Activated naive CD4-positive, alpha-beta T cell treated with anti-CD3 and anti-CD28 coated beads, Interleukin-2, amount 50 U/mL, for 72 hours (primary cell): ENCODE data around the gene XXYLT1. TPM values are rescaled to one million over a fixed set of nuclear protein-coding genes. Genes with fewer than 3 reads are reported as not detected.

Experiments used
- ATAC-seq, 2 donors: fragments of 150-1000 bp; cut with Tn5 transposase; 2 replicates each; pipeline ENCODE4 v1.10.0; 2021; ENCODE audit warnings: mild to moderate bottlenecking in 2 of 2, moderate library complexity in 2 of 2
- DNase-seq, 2 donors: peaks; one replicate each; pipeline ENCODE4 v3.0.0; 2021 to 2022; ENCODE audit warnings: low spot score in 2 of 2
- H3K27ac Mint-ChIP-seq, 2 donors: one replicate each; pipeline ENCODE4 v1.8.0; 2022; ENCODE audit warnings: mild to moderate bottlenecking in 2 of 2, mixed read lengths in 2 of 2
- H3K36me3 Mint-ChIP-seq, 2 donors: one replicate each; pipeline ENCODE4 v1.8.0; 2022; ENCODE audit warnings: mixed read lengths in 2 of 2
- H3K9me3 Mint-ChIP-seq, 2 donors: one replicate each; pipeline ENCODE4 v1.8.0; 2022; ENCODE audit warnings: mixed read lengths in 2 of 2
- total RNA-seq, 2 donors: library from RNA; stranded (reverse); gene quantifications; one replicate each; pipeline ENCODE4 v1.2.3, GENCODE V29; 2022

Gene XXYLT1
- total RNA-seq, 2 donors from 2014 or later = 3.4 to 6.1 TPM

DNA sequence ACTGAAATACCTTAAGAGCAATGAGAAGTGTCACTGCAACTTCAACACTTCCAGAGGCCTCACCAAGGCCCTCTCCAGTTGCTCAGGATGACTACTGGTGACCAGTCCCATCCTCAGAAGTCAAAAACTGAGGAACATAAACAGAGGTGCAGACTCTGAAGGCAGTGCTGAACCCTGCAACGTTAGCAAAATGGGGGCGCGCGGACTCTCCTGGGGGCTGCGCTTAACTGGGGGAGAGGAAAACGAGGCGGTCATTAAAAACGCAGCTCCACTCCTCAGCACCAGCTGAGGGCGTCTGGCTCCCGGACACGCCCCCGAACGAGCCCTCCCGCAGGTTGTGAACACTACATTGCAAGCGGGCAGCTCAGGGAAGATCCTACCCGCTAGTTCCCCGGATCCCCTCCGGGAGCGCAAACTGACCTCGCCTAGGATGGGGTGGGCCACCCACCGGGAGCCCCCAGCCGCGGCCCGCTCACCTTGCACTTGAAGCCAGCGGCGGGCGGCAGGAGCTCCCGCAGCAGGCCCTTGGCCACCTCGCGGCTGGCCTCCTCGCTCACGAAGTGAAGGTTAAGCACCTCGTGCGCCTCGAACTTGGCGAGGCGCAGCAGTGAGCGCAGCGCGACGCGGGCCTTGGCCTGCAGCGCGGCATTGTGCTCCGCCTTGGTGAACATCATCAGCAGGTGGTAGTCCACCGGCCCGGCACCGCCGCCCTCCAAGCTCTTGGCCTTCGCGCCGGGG is 711 bp downstream of the XXYLT1 start:
- Mint-ChIP-seq H3K27ac (peak overlapping the region in 1 of 2 donors; percentile 79), H3K9me3 (no peaks in the 10 kb centered on the region), H3K36me3 (no peaks in the 10 kb centered on the region)
- ATAC-seq = peak; percentile 2 to 23
- peak in 1 of 2 donors; percentile 47 for DNase-seq

DNA sequence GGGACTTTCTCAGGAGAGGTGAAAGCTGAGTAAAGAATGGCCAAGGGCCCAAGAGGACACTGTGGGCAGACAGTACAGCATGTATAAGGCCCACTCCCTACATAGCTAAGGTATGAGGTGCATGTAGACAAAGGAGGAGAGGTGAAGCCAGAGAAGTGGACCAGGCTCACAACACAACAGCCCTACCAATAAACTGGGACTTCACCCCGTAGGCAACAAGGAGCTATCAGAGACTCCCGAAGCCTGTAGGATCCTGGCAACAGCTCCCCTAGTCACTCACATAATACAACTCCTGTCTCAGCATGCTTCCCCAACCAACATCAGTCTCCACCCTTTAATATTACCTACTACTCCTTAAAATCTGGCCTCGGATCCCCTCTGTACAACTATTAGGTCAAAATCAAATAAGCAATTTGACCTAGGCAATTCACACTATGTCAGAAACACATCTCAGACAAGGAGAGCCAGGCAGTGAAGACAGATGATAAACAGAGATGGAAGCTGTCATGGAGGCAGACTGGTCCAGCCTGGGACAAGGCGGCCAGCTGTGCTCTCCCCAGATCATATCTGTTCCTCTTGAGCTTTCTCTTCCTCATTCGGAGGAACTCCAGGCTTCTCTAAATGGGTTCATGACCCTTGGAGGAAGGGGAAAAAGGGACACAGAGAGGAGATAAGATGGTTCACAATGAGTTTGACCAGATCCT is 1.4 kb downstream of the XXYLT1 start:
- no peaks in the 10 kb centered on the region for H3K36me3 Mint-ChIP-seq
- no peak for ATAC-seq
- H3K27ac Mint-ChIP-seq = peak overlapping the region in 1 of 2 donors; percentile 46
- no peak for DNase-seq
- no peaks in the 10 kb centered on the region for H3K9me3 Mint-ChIP-seq

DNA sequence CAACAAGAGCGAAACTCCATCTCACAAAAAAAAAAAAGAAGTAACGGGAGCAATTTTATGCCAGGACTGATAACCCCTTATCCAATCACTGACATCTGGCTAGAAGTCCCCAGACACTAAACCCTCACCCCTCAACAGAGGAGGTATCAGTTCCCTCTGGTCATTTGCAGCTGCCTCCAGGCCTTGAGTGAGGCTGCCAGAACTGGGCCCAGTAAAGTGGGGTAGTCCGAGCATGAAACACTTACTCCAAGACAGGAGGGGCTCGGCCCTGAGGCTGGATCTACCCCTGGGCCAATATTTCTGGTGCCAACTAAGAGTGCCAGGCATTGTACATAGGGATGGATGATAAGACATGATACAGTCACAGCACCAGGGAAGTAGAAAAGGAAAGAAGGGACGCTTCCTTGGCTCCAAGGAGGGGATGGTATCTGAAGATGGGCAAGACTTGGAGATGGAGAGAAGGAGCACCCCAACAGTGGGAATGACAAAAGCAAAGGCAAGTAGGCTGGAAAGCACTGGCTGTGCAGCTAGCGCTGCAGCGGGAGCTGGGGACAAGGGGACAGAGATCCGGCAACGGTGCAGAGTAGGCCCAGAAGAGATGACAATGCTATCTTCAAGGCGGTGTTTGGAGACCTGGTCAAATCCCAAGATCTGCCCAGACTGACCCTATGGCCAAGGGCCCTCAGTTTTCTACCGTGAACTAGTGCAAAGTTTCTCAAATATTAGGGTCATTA is 2.2 kb downstream of the XXYLT1 start:
- Mint-ChIP-seq H3K36me3 (no peaks in the 10 kb centered on the region), H3K27ac (peak overlapping the region in 1 of 2 donors; percentile 52), H3K9me3 (no peaks in the 10 kb centered on the region)
- DNase-seq = no peak
- no peak for ATAC-seq

DNA sequence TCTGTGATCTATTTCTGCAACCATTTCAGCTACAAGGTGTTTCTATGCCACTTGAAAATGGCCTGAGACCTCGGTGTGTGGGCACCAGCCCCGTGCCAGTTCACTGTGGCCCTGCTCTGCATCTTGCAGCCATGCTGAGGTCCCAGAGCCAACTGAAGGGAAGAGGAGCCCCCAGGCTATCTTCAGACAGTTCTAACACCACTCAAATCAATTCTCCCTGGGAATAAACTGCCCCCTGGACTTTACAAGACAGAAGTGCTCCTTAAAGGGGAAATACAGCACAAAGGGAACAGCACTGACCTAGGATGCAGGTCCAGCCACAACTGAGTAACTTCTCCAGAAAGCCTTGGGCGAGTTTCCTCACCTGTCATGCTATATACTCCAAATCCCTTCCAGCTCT is 3.9 kb downstream of the XXYLT1 start:
- no peaks in the 10 kb centered on the region for H3K9me3 Mint-ChIP-seq
- ATAC-seq (no peak), DNase-seq (no peak)
- H3K36me3 Mint-ChIP-seq = no peaks in the 10 kb centered on the region
- H3K27ac Mint-ChIP-seq = no peak overlapping the region

DNA sequence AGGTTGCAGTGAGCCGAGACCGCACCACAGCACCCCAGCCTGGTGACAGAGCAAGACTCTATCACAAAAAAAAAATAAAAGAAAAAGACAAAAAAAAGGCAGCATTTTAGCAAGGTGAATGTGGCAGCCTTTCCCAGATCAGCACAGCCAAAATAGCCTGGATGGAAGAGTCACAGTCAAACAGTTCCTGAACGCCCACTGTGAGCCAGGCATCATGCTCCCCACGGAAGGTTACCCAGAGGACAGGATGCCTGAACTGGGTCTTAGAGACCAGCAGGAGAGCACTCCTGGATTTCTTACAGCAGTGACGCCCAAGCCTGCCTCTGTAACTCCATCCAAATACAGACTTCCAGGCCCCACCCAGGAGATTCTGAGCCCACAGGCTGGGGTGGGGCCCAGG is 4.5 kb downstream of the XXYLT1 start:
- no peak for DNase-seq
- Mint-ChIP-seq H3K9me3 (no peaks in the 10 kb centered on the region), H3K27ac (no peak overlapping the region)

DNA sequence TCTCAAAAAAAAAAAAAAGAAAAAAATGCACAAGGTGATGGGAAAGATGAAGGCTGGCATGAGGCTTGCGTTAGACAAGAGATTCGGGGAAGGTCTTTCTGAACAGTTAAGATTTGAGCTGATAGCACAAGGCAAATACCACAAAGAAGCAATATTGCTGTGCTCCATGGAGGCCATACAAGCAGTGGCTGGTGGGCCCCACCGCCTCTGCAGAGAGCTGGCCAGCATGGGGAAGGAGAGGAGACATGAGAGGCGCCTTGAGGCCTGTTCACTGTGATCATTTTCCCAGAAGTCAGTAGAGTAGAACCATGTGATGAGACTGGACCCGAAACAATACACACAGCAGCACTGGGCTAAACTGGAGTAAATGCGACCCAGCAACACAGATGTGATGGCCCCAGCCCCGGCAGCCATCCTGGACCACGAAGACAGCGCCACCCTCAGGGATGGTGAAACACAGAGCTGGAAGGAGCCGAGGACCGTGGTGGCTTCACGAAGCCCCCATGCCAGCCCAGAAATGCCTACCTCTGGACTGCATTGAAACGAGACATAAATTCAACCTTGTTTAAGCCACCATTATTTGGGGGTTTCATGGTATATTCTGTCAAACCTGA is 5.5 kb downstream of the XXYLT1 start:
- Mint-ChIP-seq H3K27ac (peak overlapping the region in 1 of 2 donors; percentile 35), H3K36me3 (no peaks in the 10 kb centered on the region), H3K9me3 (no peaks in the 10 kb centered on the region)
- DNase-seq (no peak), ATAC-seq (no peak)

More for the DNA sequence above, 4.5 kb downstream of the XXYLT1 start:
- no peak for ATAC-seq
- H3K36me3 Mint-ChIP-seq = no peaks in the 10 kb centered on the region

DNA sequence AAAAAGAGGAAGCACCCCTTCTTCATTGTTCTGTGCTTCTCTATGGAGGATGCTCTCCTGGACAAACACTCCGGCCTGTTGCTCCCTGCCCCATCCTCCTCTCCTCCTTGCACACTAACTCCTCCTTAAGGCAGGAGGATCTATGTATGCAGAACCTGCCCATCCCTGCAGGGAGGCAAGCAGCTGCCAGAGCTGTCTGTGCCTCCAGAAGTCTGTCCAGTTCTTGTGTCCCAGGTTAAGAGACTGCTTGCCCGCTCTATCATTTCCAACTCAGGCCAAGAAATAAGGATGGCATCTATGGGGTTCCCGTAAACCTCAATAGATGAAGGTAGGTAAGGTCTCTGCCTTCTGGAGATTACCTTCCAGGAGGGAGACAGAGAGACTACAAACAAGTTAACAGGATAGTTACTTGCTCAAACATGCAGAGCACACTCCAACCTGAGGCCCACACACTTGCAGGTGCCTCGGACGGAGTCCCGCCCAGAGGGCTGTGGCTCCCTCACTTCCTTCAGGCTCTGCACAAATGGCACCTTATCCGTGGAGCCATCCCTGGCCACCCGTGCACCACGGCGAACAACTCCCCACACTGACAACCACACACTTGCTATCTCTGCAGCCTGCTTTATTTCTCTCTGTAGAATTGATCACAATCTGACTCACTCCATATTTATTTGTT is 6.9 kb downstream of the XXYLT1 start:
- ATAC-seq (no peak), DNase-seq (no peak)
- H3K27ac Mint-ChIP-seq = no peak overlapping the region
- H3K9me3 Mint-ChIP-seq = no peaks in the 10 kb centered on the region
- no peaks in the 10 kb centered on the region for H3K36me3 Mint-ChIP-seq

DNA sequence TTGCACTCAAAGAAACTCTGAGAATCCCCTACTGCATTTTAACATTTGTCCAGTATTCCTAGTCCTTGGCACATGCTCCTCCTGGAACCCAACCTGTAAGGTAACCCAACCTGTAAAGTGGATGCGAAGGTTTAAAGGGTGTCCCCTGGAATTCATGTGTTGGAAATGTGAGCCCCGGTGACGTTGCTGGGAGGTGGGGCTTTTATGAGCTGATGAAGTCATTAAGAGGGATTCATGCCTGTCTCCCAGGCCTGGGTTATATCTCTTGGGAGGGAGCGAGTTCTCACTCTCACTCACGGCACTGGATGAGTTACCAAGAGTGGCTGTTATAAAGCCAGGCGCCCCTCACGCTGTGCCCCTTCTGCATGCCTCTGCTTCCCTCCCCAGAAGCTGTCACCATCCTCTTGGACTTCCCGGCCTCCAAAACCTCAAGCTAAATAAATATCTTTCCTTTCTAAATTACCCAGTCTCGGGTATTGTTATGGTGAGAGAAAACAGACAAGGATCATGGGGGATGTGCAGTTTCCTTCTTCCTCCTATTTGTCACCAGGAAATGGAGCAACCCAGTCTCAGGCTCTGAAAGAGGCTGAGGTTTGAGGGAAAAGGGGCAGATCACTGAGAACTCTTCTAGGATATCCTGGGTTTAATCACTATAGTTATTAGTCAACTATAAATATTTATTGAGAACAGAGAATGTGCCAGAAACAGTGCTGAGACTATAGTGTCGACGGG is 7.6 kb downstream of the XXYLT1 start:
- no peak for DNase-seq
- Mint-ChIP-seq H3K9me3 (no peaks in the 10 kb centered on the region), H3K36me3 (no peaks in the 10 kb centered on the region), H3K27ac (no peak overlapping the region)
- no peak for ATAC-seq

DNA sequence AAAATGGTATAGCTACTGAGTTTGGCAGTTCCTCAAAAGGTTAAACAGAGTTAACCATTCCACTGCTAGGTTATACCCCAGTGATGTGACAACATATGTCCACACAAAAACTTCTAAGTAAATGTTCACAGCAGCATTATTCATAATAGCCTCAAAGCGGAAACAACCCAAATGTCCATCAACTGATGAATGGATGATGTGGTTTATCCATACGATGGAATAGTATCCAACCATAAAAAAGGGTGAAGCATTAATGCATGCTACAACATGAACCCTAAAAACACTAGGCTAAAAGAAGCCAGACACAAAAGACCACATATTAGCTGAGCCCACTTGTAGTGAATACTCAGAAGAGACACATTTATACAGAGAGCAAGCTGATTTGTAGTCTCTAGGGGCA is 9.0 kb downstream of the XXYLT1 start:
- Mint-ChIP-seq H3K9me3 (no peaks in the 10 kb centered on the region), H3K27ac (no peak overlapping the region), H3K36me3 (no peaks in the 10 kb centered on the region)

DNA sequence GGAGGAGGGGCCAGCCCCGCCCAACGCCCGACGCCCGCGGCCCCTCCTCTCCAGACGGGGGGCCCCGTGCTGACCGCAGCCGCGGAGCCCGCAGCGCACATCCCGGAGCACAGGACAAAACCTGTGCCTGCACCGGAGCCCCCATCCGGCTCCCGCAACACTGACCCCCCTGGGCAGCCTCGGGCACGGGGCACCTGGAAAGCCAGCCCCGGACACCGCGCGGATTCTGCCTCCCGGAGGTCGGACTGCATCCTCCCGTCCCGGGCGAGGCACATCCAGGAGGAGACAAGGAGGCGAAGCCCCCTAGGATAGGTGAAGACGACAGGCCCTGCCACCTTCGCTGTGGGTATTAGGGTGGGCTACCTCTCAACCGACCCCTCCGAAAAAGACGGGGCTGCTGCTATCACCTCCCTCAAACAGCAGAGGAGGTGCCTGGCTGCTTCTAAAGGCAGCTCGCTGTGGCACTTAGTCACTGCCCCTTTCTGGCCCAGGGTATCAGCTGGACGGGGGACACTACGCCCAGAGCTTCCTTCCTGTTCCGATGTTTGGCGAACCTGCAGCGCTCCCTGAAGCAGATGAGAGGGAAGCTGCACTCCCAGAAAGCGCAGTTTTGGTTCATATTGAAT is 10.6 kb downstream of the XXYLT1 start:
- Mint-ChIP-seq H3K27ac (no peak overlapping the region), H3K9me3 (no peaks in the 10 kb centered on the region), H3K36me3 (no peaks in the 10 kb centered on the region)
- ATAC-seq (peak; percentile 11 to 39), DNase-seq (no peak)

More for the DNA sequence above, 9.0 kb downstream of the XXYLT1 start:
- DNase-seq (no peak), ATAC-seq (no peak)

DNA sequence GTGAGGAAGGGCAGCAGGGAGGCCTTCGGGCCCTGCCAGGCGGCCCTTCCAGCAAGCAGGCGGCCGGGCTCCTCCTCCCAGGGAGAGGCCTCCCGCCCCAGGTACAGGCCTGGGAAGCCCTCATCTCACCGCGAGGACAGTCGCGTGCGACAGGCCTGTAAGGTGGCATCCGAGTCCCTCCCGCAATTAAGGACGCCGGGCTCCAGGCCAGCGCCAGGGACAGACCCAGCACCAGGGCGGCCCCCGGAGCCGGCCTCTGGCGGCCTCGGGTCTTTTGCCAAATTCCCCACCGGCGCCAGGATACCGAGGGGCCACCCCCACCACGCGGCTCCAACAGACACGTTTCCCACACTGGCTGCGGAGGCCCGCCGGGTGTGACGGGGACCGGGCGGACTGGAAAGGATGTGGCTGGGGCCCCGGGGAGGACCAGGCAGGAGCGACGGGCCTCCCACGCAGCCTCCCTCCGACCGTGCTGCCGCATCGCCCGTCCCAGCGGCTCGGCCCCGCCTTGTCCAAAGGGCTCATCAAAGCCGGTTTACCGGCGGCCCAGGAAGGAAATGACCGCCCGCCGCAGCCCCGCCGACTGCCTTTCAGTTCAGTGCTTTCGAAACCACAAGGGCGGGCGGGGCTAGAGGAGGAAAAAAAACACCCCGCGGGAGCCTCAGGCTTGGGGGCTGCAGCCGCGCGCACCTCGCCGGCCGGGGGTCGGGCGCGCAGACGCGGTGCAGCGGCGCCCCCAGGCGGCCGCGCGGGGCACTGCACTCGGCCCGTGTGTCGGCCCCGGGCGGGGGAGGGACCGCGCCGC is 11.3 kb downstream of the XXYLT1 start:
- no peak overlapping the region for H3K27ac Mint-ChIP-seq
- ATAC-seq (peak; percentile 80 to 85), DNase-seq (peak; percentile 89 to 94)
- no peaks in the 10 kb centered on the region for H3K36me3 Mint-ChIP-seq
- no peaks in the 10 kb centered on the region for H3K9me3 Mint-ChIP-seq

DNA sequence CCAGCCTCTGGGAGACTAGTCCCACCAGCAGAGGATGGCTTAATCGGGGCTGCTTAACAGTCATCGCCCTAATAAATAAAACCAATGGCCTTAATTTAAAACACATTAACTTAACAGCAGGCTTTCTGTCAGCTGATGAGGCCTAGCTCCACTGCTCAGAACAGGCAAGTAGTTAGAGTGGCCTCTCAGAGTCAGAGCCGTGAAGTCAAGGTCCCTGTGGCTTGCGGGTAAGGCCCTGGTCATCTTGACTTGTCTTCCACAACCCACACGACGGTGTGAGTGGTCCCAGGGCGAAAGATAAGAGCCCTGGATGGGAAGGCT is 11.8 kb downstream of the XXYLT1 start:
- ATAC-seq = peak in 1 of 2 donors; percentile 17
- no peak for DNase-seq
- Mint-ChIP-seq H3K9me3 (no peaks in the 10 kb centered on the region), H3K36me3 (no peaks in the 10 kb centered on the region), H3K27ac (no peak overlapping the region)

DNA sequence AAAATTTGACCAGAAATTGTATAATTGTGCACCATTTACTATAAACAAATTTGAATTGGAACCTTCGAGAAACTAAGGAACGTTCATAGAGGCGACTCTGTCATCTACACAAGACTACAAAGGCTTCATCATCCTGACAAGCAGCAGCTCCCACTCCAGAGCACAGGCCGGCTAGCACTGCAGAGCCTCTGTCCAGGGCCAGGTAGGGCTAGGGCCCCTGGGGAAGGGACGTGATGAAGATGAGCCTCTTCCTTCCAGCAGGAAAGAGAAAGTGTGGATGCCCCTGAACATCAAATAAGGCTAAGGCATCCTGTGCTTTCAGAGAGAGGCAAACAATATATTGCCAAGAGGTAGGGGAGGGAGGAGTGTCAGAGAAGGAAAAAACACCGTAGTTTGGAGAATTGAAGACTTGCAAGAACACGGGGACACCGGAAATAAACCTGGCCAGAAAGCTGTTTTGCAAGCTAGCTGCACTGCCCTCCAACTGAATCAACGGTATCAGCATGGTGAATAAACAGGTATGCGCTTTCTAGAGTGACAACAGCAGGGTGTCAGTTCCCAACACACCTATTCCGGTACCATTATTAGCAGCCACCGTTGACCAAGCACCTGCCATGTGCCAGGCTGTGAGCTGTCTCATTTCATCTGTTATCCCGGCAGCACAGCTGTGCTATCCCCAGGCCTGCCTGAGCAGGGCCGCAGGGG is 12.4 kb downstream of the XXYLT1 start:
- no peak for DNase-seq
- Mint-ChIP-seq H3K36me3 (no peaks in the 10 kb centered on the region), H3K9me3 (no peaks in the 10 kb centered on the region), H3K27ac (no peak overlapping the region)
- ATAC-seq = no peak
